Parathyroid adenoma (tissue), 2 donors: ENCODE results near the gene SLX9.

Experiments
- H2AFZ ChIP-seq: fragments of 300-600 bp; sonication (generic); one replicate; pipeline ENCODE4 v1.7.0; 2017; ENCODE audit warnings: antibody characterized with exemption, mild to moderate bottlenecking
- H3K27ac ChIP-seq: fragments of 300-600 bp; sonication (generic); one replicate; pipeline ENCODE4 v1.7.0; 2017
- H3K27me3 ChIP-seq: fragments of 300-600 bp; sonication (generic); one replicate; pipeline ENCODE4 v1.7.0; 2017; ENCODE audit warnings: low read length; ENCODE audit not compliant: control insufficient read depth, insufficient read depth
- H3K36me3 ChIP-seq: fragments of 300-600 bp; sonication (generic); one replicate; pipeline ENCODE4 v1.7.0; 2017; ENCODE audit warnings: low read length; ENCODE audit not compliant: control insufficient read depth, insufficient read depth
- H3K4me1 ChIP-seq: fragments of 300-600 bp; sonication (generic); one replicate; pipeline ENCODE4 v1.7.0; 2017; ENCODE audit warnings: control low read depth
- H3K4me2 ChIP-seq: fragments of 300-600 bp; sonication (generic); one replicate; pipeline ENCODE4 v1.7.0; 2017; ENCODE audit warnings: low read length
- H3K4me3 ChIP-seq: fragments of 300-600 bp; sonication (generic); one replicate; pipeline ENCODE4 v1.7.0; 2017; ENCODE audit warnings: low read depth, low read length
- H3K79me2 ChIP-seq: fragments of 300-600 bp; sonication (generic); one replicate; pipeline ENCODE4 v1.7.0; 2017; ENCODE audit warnings: control low read depth
- H3K9ac ChIP-seq: fragments of 300-600 bp; sonication (generic); one replicate; pipeline ENCODE4 v1.7.0; 2017; ENCODE audit warnings: mild to moderate bottlenecking
- H3K9me3 ChIP-seq: fragments of 300-600 bp; sonication (generic); one replicate; pipeline ENCODE4 v1.7.0; 2017; ENCODE audit warnings: low read length; ENCODE audit not compliant: control insufficient read depth
- TF ChIP-seq, protein P1 (sequence below): fragments of 300-600 bp; sonication (generic); IDR thresholded peaks from one replicate; pipeline ENCODE4 v1.7.0; 2017; ENCODE audit warnings: antibody characterized with exemption, mild to moderate bottlenecking
- donor health status: primary hyperparathyroidism.

Gene SLX9

GRCh38 chr21:45002381-45003204 is 62.8 kb downstream of the SLX9 start:
- Histone ChIP-seq H3K4me2 (no peak overlapping the region), H3K4me3 (no peak overlapping the region), H3K9ac (no peak overlapping the region), H3K79me2 (no peaks in the 10 kb centered on the region), H2AFZ (no peak overlapping the region), H3K27ac (no peak overlapping the region), H3K27me3 (no peaks in the 10 kb centered on the region), H3K36me3 (no peaks in the 10 kb centered on the region), H3K4me1 (no peaks in the 10 kb centered on the region), H3K9me3 (no peaks in the 10 kb centered on the region)
- TF ChIP-seq, protein P1, sequence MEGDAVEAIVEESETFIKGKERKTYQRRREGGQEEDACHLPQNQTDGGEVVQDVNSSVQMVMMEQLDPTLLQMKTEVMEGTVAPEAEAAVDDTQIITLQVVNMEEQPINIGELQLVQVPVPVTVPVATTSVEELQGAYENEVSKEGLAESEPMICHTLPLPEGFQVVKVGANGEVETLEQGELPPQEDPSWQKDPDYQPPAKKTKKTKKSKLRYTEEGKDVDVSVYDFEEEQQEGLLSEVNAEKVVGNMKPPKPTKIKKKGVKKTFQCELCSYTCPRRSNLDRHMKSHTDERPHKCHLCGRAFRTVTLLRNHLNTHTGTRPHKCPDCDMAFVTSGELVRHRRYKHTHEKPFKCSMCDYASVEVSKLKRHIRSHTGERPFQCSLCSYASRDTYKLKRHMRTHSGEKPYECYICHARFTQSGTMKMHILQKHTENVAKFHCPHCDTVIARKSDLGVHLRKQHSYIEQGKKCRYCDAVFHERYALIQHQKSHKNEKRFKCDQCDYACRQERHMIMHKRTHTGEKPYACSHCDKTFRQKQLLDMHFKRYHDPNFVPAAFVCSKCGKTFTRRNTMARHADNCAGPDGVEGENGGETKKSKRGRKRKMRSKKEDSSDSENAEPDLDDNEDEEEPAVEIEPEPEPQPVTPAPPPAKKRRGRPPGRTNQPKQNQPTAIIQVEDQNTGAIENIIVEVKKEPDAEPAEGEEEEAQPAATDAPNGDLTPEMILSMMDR: no peak

- TF ChIP-seq, protein P1: no peak
- Histone ChIP-seq H3K36me3 (no peaks in the 10 kb centered on the region), H2AFZ (no peak overlapping the region), H3K9ac (no peak overlapping the region), H3K4me1 (no peaks in the 10 kb centered on the region), H3K9me3 (no peaks in the 10 kb centered on the region), H3K79me2 (no peaks in the 10 kb centered on the region), H3K27ac (no peak overlapping the region), H3K27me3 (no peaks in the 10 kb centered on the region), H3K4me2 (no peak overlapping the region), H3K4me3 (no peak overlapping the region)
These were observed 63.7 kb downstream of the SLX9 start for GRCh38 chr21:45003331-45004058.

DNA sequence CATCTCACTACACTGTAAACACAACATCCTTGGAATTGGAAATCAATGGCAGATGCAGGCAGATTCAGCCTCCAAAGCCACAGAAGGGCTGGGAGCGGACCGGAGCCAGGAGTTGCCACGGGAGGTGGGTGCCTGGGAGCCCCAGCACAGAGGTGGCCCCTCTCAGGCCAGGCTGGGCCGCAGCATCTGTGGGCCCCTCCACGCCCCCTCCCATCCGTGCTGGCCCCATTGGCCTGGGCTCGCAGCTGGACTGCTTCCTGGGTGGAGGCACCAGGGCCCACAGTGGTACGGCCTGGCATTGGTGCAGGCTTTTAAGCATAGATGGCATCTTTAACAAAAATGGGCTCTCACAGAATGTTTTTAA is 64.2 kb downstream of the SLX9 start:
- Histone ChIP-seq H2AFZ (no peak overlapping the region), H3K9me3 (no peaks in the 10 kb centered on the region), H3K4me1 (no peaks in the 10 kb centered on the region), H3K36me3 (no peaks in the 10 kb centered on the region), H3K27me3 (no peaks in the 10 kb centered on the region), H3K4me2 (no peak overlapping the region), H3K27ac (no peak overlapping the region), H3K79me2 (no peaks in the 10 kb centered on the region), H3K4me3 (no peak overlapping the region), H3K9ac (no peak overlapping the region)
- TF ChIP-seq, protein P1: no peak

DNA sequence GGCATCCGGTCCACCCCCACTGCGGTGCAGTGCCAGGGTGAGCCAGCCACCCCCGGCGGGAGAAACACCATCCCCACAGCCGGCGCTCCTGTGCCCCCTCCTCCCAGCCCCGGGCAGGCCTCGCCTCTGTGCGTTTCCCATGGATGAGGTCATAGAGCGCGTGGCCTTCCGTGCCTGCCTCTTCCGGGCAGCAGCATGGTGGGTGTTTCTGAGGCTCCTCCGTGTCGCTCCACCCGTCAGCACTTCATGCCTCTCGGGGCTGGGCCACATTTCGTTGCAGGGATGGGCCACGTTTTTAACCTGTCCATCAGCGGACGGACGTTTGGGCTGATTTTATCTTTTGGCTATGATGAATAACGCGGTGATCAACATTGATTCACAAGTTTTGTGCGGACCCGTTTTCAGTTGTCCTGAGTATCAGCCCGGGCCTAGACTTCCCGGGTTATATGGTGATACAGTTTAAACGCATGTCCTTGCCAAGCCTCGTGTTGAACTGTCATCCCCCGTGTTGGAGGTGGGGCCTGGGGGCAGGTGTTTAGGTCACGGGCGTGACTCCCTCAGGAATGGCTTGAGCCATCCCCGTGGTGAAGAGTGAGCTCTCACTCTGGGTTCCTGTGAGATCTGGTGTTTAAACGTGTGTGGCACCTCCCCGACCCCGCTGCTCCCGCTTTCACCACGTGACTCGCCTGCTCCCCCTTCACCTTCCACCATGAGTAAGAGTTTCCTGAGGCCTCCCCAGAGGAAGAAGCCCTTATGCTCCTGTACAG is 64.8 kb downstream of the SLX9 start:
- H3K9me3 ChIP-seq: no peaks in the 10 kb centered on the region
- H3K27ac ChIP-seq: no peak overlapping the region
- H3K79me2 ChIP-seq: no peaks in the 10 kb centered on the region
- no peak overlapping the region for H3K9ac ChIP-seq
- no peak overlapping the region for H3K4me3 ChIP-seq
- H3K36me3 ChIP-seq: no peaks in the 10 kb centered on the region
- H2AFZ ChIP-seq: no peak overlapping the region
- no peaks in the 10 kb centered on the region for H3K27me3 ChIP-seq
- TF ChIP-seq, protein P1: no peak
- H3K4me1 ChIP-seq: no peaks in the 10 kb centered on the region
- H3K4me2 ChIP-seq: no peak overlapping the region
